ENCODE measurements around the gene EID2B.

DNA sequence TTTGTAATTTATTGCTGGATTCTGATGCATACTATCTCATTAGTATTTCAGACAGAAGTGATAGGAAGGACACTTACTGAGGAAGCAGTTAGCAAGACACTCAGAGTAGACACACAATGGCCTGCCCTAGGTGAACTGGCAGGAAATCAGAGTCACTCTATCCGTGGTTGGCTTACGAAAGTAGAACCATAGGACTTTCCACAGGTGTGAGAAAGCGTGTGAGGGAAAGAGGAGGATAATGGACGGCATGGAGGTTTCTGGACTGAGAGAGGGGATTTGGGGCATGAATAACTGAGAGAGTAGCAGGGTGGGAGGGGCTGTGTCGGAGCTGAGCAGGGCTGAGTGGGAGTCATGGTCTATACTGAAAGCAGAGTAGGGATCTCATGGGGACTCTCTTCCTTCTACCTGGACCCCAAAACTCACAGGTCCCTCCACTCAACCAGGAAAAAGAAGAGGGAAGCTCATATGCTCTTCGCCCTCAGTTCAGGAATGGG lies 26.0 kb upstream of the EID2B start:
- TF ChIP-seq, protein P1, sequence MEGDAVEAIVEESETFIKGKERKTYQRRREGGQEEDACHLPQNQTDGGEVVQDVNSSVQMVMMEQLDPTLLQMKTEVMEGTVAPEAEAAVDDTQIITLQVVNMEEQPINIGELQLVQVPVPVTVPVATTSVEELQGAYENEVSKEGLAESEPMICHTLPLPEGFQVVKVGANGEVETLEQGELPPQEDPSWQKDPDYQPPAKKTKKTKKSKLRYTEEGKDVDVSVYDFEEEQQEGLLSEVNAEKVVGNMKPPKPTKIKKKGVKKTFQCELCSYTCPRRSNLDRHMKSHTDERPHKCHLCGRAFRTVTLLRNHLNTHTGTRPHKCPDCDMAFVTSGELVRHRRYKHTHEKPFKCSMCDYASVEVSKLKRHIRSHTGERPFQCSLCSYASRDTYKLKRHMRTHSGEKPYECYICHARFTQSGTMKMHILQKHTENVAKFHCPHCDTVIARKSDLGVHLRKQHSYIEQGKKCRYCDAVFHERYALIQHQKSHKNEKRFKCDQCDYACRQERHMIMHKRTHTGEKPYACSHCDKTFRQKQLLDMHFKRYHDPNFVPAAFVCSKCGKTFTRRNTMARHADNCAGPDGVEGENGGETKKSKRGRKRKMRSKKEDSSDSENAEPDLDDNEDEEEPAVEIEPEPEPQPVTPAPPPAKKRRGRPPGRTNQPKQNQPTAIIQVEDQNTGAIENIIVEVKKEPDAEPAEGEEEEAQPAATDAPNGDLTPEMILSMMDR (IDR thresholded peaks at IDR 0.05): no peak
- TF ChIP-seq POLR2AphosphoS5 (IDR thresholded peaks at IDR 0.05) (no peak), POLR2A (IDR thresholded peaks at IDR 0.05; ENCODE audit: low read depth) (no peak)

Data from esophagus muscularis mucosa (tissue), 3 donors.